Fibroblast of the aortic adventitia (primary cell): ENCODE results near the gene NAT10. TPM values are rescaled to one million over a fixed set of nuclear protein-coding genes. Genes with fewer than 3 reads are reported as not detected.
"Not testable (repeated sequence)": the region's sequence is repeated elsewhere in the genome, so short reads cannot be mapped to it uniquely, and the experiment has no call there.

Experiments
- DNase-seq: peaks from one replicate; pipeline ENCODE4 v3.0.0-alpha.2; 2010; ENCODE audit warnings: low read depth
- H3K4me3 ChIP-seq: 2 replicates; pipeline ENCODE4 v1.5.1; 2011; ENCODE audit warnings: low read depth, mild to moderate bottlenecking, control low read depth, low read length, moderate library complexity
- total RNA-seq: library from RNA; depleted of rRNA; stranded (reverse); fragments of >200 nt; gene quantifications from 2 replicates; pipeline ENCODE4 v1.2.3, GENCODE V29; 2012; ENCODE audit warnings: low replicate concordance
- TF ChIP-seq, protein P1 (sequence below): IDR thresholded peaks from 2 replicates; pipeline ENCODE4 v1.5.1; 2011; ENCODE audit warnings: mild to moderate bottlenecking, low read length, control low read depth, inconsistent platforms; ENCODE audit not compliant: insufficient read depth

Gene NAT10
- 27.3 and 29.3 TPM in 2 replicates for total RNA-seq

DNA sequence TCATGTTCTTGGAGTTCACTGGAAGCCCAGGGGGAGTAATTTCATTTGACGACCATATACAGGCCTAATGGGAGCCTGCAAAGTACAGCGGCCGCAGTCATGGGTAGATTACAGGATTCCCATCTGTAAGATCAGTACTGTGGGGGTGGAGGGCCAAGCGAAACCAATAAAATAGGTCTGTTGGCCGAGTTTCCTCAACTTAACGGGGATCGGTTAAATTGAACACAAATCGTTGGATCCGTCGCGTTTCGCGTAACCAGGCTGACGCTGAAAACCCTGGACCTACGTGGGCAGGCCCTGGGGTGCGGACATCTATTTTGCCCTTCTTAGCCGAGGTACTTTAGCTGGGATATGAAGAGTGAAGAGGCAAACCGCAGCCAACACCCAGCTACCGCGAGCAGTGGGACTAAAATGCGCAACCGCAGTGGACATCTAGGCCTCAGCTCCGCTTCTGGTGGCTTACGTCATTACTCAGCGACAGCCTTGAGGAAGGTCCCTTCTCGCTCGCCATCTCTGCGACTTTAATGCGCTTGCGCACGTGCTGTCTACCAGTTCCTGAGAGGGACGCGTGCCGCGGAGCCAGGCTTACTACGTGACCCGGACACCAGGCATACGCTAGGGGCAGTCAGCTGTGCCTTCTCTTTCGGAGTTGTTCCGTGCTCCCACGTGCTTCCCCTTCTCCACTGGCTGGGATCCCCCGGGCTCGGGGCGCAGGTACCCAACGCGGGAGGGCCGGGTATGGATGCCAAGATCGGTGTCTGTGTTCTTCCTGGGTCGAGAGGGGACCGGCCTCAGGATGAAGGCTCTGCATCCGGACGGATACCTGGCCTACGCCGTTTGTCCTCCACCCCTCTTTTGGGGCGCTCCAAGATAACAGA lies at the start of gene NAT10:
TSS of gene NAT10 (plus strand) at position 551 of the 878 bp plus-strand sequence. CDS start 2,597 bp downstream, outside the sequence.
- TF ChIP-seq, protein P1, sequence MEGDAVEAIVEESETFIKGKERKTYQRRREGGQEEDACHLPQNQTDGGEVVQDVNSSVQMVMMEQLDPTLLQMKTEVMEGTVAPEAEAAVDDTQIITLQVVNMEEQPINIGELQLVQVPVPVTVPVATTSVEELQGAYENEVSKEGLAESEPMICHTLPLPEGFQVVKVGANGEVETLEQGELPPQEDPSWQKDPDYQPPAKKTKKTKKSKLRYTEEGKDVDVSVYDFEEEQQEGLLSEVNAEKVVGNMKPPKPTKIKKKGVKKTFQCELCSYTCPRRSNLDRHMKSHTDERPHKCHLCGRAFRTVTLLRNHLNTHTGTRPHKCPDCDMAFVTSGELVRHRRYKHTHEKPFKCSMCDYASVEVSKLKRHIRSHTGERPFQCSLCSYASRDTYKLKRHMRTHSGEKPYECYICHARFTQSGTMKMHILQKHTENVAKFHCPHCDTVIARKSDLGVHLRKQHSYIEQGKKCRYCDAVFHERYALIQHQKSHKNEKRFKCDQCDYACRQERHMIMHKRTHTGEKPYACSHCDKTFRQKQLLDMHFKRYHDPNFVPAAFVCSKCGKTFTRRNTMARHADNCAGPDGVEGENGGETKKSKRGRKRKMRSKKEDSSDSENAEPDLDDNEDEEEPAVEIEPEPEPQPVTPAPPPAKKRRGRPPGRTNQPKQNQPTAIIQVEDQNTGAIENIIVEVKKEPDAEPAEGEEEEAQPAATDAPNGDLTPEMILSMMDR, result peak; percentile 9
- peak; percentile 99 for DNase-seq

DNA sequence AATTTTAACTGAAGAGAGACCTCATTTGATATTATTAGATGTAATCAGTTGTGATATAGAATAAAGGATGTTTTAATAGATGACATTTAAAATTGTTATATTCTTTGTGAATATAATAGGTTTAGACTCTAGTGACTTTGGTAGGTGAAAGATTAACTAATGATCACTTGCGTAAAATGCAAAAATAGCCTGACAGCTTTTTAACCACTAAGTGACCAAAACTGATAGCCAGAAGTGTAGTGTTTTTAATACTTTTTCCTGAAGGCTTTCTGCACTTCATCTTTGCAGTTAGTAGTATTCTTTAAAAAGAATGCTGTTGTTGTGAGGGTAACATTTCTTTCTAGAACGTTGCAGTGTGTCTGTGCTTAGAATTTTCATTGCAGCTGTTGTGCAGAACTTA lies 48.8 kb upstream of the NAT10 start:
- TF ChIP-seq, protein P1, result no peak

More for the DNA sequence above, at the start of gene NAT10:
- peak within 1 kb of the TSS; percentile 96 for H3K4me3 ChIP-seq

DNA sequence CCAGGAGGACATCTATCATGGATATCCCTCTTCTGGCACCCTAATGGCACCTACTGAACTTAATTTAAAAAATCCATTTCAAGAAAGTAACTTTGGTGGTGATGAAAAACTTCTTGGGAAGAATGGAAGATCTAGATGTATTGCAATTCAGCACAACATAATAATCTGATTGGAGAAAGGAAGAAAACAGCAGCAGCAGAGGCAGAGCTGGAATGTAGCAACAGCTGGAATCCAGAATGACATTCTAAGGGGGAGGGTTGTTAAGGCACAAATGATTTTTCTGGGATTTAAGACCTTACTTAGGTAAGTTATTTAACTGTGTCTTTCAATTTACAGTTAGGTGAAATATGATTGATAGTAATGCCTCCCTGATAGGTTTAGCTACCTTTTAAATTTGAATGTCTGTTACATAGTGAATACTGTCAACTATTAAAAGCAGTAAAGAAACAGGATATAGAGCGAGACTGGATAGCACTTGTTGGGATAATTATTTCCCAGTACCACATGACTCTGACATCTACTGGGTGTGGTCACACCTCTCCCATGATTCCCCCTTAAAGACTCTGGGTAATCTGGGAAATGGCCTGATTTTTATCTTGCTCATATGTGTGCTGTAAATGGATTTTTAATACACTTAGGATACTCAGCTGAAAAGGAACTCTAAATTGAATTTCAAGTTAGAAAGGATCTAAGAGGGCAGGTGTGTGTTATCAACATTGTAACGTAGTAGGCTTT lies 42.2 kb upstream of the NAT10 start:
- DNase-seq, result peak; percentile 29
- H3K4me3 ChIP-seq, result no peak overlapping the region
- TF ChIP-seq, protein P1, result no peak

More for the DNA sequence above, 48.8 kb upstream of the NAT10 start:
- no peak overlapping the region for H3K4me3 ChIP-seq
- DNase-seq, result no peak

DNA sequence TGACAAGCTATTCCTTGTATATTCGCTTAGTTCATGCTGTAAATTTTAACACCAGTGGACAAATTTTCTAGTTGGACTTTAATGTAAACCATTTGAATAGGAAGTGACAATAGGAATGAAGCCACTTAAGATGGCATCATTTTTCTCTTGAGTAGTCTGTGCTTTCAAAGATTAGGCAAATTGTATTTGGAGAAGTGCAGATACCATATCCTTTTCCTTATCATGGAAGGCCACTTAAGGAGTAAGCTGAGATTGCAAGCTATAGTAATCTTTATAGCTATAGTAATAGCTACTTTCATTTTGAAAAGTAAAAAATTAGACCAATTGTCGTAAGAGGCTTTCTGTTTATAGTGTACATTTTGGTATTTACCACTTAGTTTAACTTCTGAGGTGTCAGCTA lies 41.1 kb upstream of the NAT10 start:
- TF ChIP-seq, protein P1, result no peak
- no peak overlapping the region for H3K4me3 ChIP-seq
- no peak for DNase-seq

DNA sequence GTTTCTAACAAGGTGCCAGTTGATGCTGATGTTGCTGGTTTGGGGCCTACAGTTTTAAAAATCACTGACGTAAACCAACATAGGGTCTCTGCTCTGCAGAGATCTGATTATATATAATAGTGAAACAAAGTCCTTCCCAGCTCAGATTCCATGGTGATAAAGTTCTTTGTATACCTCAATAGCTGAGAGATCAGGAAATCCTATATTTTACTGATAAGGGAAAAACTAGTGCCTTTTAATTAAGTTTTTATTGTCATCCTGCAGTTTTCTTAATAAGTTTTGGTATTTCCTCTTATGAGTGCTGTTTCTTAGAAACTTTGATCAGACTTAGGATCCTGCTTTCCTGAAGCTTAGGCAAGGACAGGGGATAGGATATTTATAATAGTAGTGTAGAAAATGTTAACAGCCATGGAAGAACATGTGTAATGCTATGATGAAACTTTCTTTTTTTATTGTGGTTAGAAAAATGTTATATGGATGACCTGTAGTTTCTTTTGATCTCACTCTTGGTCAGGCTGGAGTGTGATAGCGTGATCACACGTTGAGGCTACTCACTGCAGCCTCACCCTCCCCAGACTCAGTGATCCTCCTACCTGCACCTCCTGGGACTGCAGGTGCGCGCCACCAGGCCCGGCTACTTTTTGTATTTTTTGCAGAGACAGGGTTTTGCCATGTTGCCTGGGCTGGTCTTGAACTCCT lies 39.8 kb upstream of the NAT10 start:
- H3K4me3 ChIP-seq, result no peak overlapping the region
- DNase-seq, result peak; percentile 5
- TF ChIP-seq, protein P1, result peak; percentile 31

DNA sequence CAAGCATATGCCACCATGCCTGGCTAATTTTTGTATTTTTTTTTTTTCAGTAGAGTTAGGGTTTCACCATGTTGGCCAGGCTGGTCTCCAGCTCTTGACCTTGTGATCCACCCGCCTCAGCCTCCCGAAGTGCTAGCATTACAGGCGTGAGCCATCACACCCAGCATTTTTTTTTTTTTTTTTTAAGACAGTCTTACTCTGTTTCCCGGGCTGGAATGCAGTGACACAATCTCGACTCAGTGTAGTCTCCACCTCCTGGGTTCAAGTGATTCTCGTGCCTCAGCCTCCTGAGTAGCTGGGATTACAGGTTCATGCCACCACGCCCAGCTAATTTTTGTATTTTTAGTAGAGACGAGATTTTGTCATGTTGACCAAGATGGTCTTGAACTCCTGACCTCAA lies 38.7 kb upstream of the NAT10 start:
- H3K4me3 ChIP-seq, DNase-seq: not testable (repeated sequence)
